Dendritic cell treated with granulocyte-macrophage colony-stimulating factor and Interleukin-4, amounts not matched to agents 40 ng/mL and 50 ng/mL, for 4 days (primary cell): ENCODE measurements around the gene ITGB3.

Experiments used
- H3K27ac Mint-ChIP-seq: one replicate; pipeline ENCODE4 v1.8.0; 2022; ENCODE audit warnings: mild to moderate bottlenecking, mixed read lengths
- H3K27me3 Mint-ChIP-seq: one replicate; pipeline ENCODE4 v1.8.0; 2022; ENCODE audit warnings: mild to moderate bottlenecking, mixed read lengths
- H3K36me3 Mint-ChIP-seq: one replicate; pipeline ENCODE4 v1.8.0; 2022; ENCODE audit warnings: low read depth, mixed read lengths
- H3K4me1 Mint-ChIP-seq: one replicate; pipeline ENCODE4 v1.8.0; 2022; ENCODE audit warnings: low read depth, mixed read lengths
- H3K4me3 Mint-ChIP-seq: one replicate; pipeline ENCODE4 v1.8.0; 2022; ENCODE audit warnings: mild to moderate bottlenecking, moderate library complexity, mixed read lengths
- H3K9me3 Mint-ChIP-seq: one replicate; pipeline ENCODE4 v1.8.0; 2022; ENCODE audit warnings: mixed read lengths
- intact Hi-C: fragments of 100-400 bp; cut with micrococcal nuclease; formaldehyde crosslinking; loops from one replicate; pipeline ENCODE4 v1.15.0; 2022

ITGB3 gene

DNA sequence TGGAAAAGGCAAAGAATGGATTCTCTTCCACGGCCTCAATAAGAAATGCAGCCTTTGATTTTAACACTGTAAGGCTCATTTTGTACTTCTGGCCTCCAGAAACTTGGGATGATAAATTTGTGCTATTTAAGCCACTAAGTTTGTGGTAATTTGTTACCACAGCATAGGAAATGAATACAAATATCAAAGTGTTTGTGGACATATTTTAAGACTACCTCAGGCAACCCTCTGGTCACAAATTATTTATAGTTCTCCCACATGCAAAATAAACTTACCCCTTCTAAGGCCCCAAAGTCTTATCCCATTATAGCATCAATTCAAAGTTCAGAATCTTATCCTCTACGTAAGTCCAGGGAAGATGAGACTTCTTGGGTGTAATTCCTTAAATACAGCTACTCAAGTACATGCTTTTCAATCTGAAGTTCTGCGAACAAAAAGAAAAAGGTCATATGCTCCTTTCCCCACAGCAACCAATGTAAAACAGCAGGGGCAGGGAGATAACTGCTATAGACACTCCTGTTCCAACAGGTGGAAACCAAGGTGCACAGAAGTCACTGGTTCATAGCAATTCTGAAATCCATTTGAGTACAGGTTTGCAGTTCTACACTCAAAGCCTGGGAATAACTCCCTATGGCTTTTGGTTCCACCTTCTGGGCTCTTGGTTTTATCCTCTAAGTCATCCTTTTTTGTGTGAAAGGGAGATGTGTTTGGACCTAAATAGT lies 64.7 kb downstream of the ITGB3 start:
- Mint-ChIP-seq H3K4me1 (peaks cover 8% of the 10 kb centered on the region), H3K4me3 (no peak overlapping the region), H3K9me3 (no peaks in the 10 kb centered on the region), H3K36me3 (peaks cover 3% of the 10 kb centered on the region), H3K27ac (no peak overlapping the region), H3K27me3 (peaks cover 11% of the 10 kb centered on the region)
- intact Hi-C loops = no loop called here

DNA sequence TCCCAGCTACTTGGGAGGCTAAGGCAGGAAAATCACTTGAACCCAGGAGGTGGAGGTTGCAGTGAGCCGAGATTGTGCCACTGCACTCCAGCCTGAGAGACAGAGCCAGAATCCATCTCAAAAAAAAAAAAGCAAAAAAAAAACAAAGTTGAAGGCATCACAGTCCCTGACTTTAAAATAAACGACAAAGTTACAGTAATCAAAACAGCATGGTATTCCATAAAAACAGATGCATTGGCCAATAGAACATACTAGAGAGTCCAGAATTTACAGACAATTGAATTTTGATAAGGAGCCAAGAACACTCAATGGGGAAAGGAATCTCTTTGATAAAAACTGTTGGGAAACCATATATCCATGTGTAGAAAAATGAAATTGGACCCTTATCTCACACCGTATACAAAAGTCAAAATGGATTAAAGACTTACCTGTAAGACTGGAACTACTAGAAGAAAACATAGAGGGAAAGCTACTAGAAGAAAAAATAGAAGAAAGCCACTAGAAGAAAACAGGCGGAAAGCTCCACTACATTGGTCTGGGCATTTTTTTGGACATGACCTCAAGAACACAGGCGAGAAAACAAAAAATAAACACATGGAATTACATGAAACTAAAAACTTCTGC lies 67.4 kb downstream of the ITGB3 start:
- no peak overlapping the region for H3K27ac Mint-ChIP-seq
- peaks cover 13% of the 10 kb centered on the region for H3K36me3 Mint-ChIP-seq
- H3K27me3 Mint-ChIP-seq = peaks cover 13% of the 10 kb centered on the region
- peaks cover 28% of the 10 kb centered on the region for H3K4me1 Mint-ChIP-seq
- intact Hi-C loops = loop anchor here (10.0 kb wide), 1 partner anchor 136 kb away; the partner anchor contains the start of gene CDC27
- no peak overlapping the region for H3K4me3 Mint-ChIP-seq
- no peaks in the 10 kb centered on the region for H3K9me3 Mint-ChIP-seq

DNA sequence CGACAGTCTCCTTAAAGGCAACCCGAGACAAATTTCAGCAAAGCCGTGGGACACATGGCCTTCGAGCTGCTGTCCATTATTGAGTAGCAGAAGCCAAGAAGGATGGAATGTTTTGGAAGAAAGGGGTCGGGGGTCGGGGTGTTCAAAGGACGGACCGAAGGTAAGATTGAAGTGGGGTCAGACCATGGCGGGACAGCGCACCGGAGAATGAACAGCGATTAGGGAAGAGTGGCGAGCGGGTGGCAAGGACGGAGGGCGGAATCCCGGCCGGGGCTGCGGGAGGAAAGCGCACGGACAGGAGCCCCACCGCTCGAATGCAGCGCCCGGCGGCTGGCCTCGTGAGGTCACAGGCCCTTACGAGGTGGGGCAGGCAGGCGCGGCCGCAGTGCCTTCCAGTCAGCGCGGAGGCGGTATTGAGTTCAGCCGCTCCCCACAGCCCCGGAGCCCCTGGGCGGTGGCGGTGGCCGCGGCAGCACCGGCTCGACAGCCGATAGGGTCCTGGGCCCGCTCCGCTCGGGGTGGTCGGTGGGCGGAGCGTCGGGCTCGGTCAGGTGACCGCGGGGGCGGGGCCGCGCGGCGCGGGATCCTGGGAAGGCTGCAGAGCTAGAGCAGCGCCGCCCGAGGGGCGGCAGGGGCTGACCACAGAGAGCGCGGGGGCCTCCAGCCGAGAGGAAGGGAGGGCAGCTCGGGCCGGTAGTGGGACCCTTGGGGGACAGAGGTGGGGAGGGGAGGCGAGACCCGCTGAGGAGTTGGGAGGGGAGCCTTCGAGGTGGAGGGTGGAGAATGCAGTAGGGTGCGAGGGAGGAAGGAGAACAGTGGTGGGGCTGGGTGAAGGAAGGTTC lies 70.0 kb downstream of the ITGB3 start, which contains the start of gene EFCAB13:
TSS of gene EFCAB13 (plus strand) at position 574 of the 842 bp plus-strand sequence. CDS start 4,399 bp downstream, outside the sequence.
- Mint-ChIP-seq H3K27ac (peak within 1 kb of the TSS; percentile 100), H3K4me3 (peak within 1 kb of the TSS; percentile 88), H3K9me3 (no peaks in the 10 kb centered on the region), H3K36me3 (peaks cover 18% of the 10 kb centered on the region), H3K4me1 (peaks cover 29% of the 10 kb centered on the region), H3K27me3 (peaks cover 13% of the 10 kb centered on the region)
- intact Hi-C loops = loop anchor here (10.0 kb wide), 1 partner anchor 139 kb away; the partner anchor contains the start of gene CDC27

DNA sequence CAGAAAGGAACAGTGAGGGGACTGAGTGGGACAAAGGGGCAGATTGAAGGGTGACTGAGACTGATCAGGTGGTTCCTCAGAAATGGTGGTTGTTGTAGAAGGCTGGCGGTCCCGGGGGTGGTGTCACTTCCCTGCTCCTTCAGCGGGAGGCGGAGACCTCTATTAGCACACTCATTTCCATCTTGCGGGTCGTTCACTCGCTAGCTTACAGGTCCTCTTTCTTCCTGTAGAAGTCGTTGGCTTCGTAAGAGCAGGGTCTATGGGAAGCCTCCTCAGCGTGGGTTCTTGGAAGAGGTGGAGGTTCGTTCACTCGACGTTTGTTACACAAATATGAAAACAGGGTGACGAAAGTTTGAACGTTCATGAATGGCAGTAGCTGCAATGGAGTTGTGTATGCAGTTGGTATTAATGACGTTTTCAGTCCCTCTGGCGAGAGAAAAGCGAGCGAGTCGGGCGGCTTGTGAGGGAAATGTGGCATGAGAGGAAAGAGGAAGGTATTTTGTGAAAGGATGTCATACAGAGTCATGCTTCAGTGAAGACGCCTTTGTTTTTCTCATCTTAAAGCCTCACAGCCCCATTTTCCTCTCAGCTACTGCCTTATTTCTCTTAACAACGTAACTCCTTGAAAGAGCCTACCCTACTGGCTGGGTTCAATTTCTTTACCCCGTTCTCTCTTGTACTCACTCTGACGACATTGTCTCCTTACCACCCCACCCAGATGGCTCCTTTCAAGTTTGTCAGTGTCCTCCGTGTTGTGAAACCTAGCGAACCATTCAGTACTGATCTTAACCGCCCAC lies 70.8 kb downstream of the ITGB3 start:
- intact Hi-C loops = loop anchor here (10.0 kb wide), 1 partner anchor 140 kb away; the partner anchor contains the start of gene CDC27
- Mint-ChIP-seq H3K9me3 (no peaks in the 10 kb centered on the region), H3K27ac (peak overlapping the region; percentile 100), H3K4me3 (peak overlapping the region; percentile 88), H3K27me3 (peaks cover 11% of the 10 kb centered on the region), H3K36me3 (peaks cover 25% of the 10 kb centered on the region), H3K4me1 (peaks cover 34% of the 10 kb centered on the region)

DNA sequence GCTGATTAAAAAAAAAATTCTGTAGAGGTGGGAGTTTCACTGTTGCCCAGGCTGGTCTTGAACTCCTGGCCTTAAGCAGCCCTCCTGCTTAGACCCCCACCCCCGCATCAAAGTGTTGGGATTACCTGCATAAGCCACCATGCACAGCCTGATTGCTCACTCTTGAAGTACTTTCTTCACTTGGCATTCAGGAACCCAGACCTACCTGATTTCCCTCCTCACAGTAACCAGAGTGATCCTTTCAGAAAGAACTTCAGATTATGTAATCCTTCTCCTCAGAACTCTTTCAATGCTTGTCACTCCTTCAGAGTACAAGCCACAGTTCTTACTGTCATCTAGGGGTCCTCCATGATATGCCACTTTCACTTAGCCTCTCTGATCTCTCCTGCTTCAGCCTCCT lies 71.5 kb downstream of the ITGB3 start:
- peak overlapping the region; percentile 100 for H3K27ac Mint-ChIP-seq
- H3K4me3 Mint-ChIP-seq = peak overlapping the region; percentile 88
- H3K36me3 Mint-ChIP-seq = peaks cover 33% of the 10 kb centered on the region
- H3K4me1 Mint-ChIP-seq = peaks cover 34% of the 10 kb centered on the region
- no peaks in the 10 kb centered on the region for H3K9me3 Mint-ChIP-seq
- intact Hi-C loops = loop anchor here (10.0 kb wide), 1 partner anchor 140 kb away; the partner anchor contains the start of gene CDC27
- H3K27me3 Mint-ChIP-seq = peaks cover 10% of the 10 kb centered on the region

DNA sequence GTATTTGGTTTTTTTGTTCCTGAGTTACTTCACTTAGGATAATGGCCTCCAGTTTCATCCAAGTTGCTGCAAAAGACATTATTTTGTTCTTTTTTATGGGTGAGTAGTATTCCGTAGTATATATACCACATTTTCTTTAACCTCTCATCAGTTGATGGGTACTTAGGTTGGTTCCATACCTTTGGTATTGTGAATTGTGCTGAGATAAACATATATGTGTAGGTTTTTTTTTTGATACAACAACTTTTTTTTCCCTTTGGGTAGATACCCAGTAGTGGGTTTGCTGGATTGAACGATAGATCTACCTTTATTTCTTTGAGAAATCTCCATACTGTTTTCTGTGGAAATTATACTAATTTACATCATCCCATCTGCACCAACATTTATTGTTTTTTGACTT lies 76.9 kb downstream of the ITGB3 start:
- Mint-ChIP-seq H3K36me3 (peaks cover 61% of the 10 kb centered on the region), H3K4me1 (peaks cover 9% of the 10 kb centered on the region), H3K9me3 (no peaks in the 10 kb centered on the region), H3K27ac (no peak overlapping the region), H3K27me3 (no peaks in the 10 kb centered on the region), H3K4me3 (no peak overlapping the region)
- intact Hi-C loops = no loop called here

DNA sequence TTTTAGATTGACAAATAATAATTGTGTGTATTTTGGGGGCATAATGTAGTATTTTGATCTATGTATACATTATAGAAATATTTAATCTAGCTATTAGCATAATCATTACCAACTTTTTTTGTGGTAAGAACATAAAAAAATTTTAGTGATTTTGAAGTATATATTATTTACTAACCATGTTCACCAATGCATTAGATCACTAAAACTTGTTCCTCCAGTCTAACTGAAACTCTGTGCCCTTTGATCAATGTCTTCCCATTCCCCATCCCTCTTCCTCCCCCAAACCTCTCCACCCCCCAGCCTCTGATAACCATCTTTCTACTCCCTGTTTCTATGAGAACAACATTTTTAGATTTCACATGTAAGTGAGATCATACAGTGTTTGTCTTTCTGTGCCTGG lies 78.7 kb downstream of the ITGB3 start:
- no peaks in the 10 kb centered on the region for H3K9me3 Mint-ChIP-seq
- intact Hi-C loops = no loop called here
- H3K27ac Mint-ChIP-seq = no peak overlapping the region
- H3K4me1 Mint-ChIP-seq = peaks cover 11% of the 10 kb centered on the region
- H3K27me3 Mint-ChIP-seq = no peaks in the 10 kb centered on the region
- no peak overlapping the region for H3K4me3 Mint-ChIP-seq
- peaks cover 72% of the 10 kb centered on the region for H3K36me3 Mint-ChIP-seq

DNA sequence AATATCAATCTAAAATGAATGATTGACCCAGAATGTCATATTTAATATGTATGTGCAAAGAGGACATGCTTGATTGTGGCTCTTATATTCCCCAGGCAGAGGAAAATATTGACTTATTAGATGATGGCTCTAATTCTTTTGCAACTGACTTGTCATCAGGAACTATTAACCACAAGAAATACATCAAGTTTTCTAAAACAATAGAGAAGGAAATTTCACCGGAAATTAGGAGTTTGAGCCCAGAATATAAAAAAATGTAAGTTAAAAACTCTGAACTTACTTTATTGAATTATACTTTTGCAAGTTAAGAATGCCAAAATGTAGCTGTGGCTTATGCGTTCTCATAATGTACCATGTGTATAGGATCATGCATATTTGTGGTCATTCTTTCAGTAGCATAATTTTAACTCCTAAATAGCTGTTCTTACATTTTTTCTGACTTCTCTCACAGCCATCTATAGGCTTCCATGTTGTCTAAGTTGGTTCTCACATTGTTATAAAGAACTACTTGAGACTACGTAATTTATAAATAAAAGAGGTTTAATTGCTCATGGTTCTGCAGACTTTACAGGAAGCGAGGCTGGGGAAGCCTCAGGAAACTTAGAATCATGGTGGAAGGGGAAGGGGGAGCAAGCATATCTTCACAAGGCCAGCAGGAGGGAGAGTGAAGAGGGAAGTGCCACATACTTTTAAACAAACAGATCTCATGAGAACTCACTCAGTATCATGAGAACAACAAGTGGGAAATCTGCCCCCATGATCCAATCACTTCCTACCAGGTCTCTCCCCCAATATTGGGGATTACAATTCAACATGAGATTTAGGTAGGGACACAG lies 81.7 kb downstream of the ITGB3 start:
- no peak overlapping the region for H3K4me3 Mint-ChIP-seq
- H3K27ac Mint-ChIP-seq = no peak overlapping the region
- H3K4me1 Mint-ChIP-seq = peaks cover 5% of the 10 kb centered on the region
- peaks cover 70% of the 10 kb centered on the region for H3K36me3 Mint-ChIP-seq
- intact Hi-C loops = no loop called here
- no peaks in the 10 kb centered on the region for H3K27me3 Mint-ChIP-seq
- H3K9me3 Mint-ChIP-seq = no peaks in the 10 kb centered on the region

DNA sequence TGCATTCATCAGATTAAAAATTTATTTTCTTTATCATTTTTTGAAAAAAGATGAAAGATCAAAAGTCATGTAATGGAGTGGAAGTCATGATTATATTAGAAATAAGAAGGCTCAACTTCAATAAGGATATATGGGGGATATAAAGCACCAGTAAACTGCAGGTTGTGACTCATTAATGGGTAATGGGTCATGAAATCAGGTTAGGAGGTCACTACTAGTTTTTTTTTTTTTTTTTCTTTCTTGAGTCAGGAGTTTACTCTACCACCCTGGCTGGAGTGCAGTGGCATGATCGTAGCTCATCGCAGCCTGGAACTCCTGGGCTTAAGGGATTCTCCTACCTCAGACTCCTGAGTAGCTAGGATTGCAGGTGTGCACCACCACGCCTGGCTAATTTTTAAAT lies 84.4 kb downstream of the ITGB3 start:
- no peaks in the 10 kb centered on the region for H3K9me3 Mint-ChIP-seq
- no peak overlapping the region for H3K4me3 Mint-ChIP-seq
- H3K27me3 Mint-ChIP-seq = no peaks in the 10 kb centered on the region
- peaks cover 67% of the 10 kb centered on the region for H3K36me3 Mint-ChIP-seq
- peaks cover 5% of the 10 kb centered on the region for H3K4me1 Mint-ChIP-seq
- intact Hi-C loops = no loop called here
- no peak overlapping the region for H3K27ac Mint-ChIP-seq

DNA sequence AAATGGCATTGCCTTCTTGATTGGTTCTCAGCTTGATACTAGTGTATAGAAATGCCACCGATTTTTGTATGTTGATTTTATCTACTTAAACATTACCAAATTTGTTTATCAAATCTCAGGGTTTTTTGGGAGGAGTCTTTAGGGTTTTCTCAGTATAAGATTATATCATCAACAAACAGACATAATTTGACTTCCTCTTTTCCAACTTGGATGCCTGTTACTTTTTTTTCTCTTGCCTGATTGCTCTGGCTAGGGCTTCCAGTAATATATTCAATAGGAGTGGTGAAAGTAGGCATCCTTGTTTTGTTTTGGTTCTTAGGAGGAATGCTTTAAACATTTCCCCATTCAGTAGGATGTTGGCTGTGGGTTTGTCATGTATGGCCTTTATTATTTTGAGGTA lies 99.2 kb downstream of the ITGB3 start:
- H3K27ac Mint-ChIP-seq = no peak overlapping the region

DNA sequence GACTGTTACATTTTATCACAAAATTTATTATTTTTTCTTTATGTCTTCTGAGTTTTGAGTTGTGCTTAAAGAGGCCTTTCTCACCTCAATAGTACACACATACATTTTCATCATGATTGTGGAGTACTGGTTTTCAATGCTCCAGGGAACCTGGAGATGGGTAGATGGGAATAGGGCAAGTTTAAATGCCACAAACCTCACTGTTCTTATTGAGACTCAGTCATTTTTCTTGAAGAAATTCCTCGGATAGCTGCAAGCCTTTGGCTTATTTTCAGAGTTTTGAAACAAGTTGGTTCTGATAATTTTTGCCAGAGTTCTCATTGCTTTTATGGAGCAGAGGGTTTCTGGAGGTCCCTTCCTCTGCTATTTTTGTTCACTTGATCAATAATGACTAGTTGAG lies 105.0 kb downstream of the ITGB3 start:
- H3K27ac Mint-ChIP-seq = no peak overlapping the region
- no peaks in the 10 kb centered on the region for H3K9me3 Mint-ChIP-seq
- H3K4me3 Mint-ChIP-seq = no peak overlapping the region
- peaks cover 4% of the 10 kb centered on the region for H3K4me1 Mint-ChIP-seq
- no peaks in the 10 kb centered on the region for H3K27me3 Mint-ChIP-seq
- intact Hi-C loops = no loop called here
- peaks cover 54% of the 10 kb centered on the region for H3K36me3 Mint-ChIP-seq

More for the DNA sequence above, 99.2 kb downstream of the ITGB3 start:
- no peak overlapping the region for H3K4me3 Mint-ChIP-seq
- H3K27me3 Mint-ChIP-seq = no peaks in the 10 kb centered on the region
- H3K9me3 Mint-ChIP-seq = no peaks in the 10 kb centered on the region
- peaks cover 53% of the 10 kb centered on the region for H3K36me3 Mint-ChIP-seq
- intact Hi-C loops = no loop called here
- H3K4me1 Mint-ChIP-seq = peaks cover 5% of the 10 kb centered on the region
